HepG2 (cell line): ENCODE measurements around the gene ZBTB7A. TPM values are rescaled to one million over a fixed set of nuclear protein-coding genes. Genes with fewer than 3 reads are reported as not detected.

ENCODE experiments used
- BHLHE40 ChIP-seq: IDR thresholded peaks from 2 replicates; pipeline ENCODE4 v1.6.1; 2011; ENCODE audit warnings: low read length, improper control_type of control experiment
- DR1 ChIP-seq: sonication (generic); formaldehyde crosslinking; IDR thresholded peaks from 2 replicates; pipeline ENCODE4 v1.8.0; 2021; ENCODE audit warnings: mild to moderate bottlenecking, missing genetic modification reagents, inconsistent platforms
- ERF ChIP-seq: IDR thresholded peaks from 2 replicates; pipeline ENCODE4 v1.6.1; 2018; ENCODE audit warnings: missing biosample characterization, missing genetic modification reagents
- FOSL2 ChIP-seq: sonication (generic); formaldehyde crosslinking; IDR thresholded peaks from 2 replicates; pipeline ENCODE4 v1.4.0; 2020; ENCODE audit warnings: missing genetic modification reagents
- ISL2 ChIP-seq: sonication (generic); formaldehyde crosslinking; IDR thresholded peaks from 2 replicates; pipeline ENCODE4 v1.5.0; 2020; ENCODE audit warnings: missing genetic modification reagents
- ISX ChIP-seq: sonication (generic); formaldehyde crosslinking; conservative IDR thresholded peaks from 2 replicates; pipeline ENCODE4 v1.5.0; 2020; ENCODE audit warnings: missing genetic modification reagents
- MAZ ChIP-seq, 2 experiments: sonication (generic) in 1 of 2; formaldehyde crosslinking in 1 of 2; IDR thresholded peaks; 2 replicates each; pipeline versions ENCODE4 v1.5.0 to v1.6.1; 2012 to 2020; ENCODE audit warnings: low read depth in 2 of 2, mild to moderate bottlenecking in 2 of 2, borderline replicate concordance in 1 of 2, improper control_type of control experiment in 1 of 2, low read length in 1 of 2, missing genetic modification reagents in 1 of 2, moderate library complexity in 1 of 2
- MED1 ChIP-seq: sonication (generic); formaldehyde crosslinking; IDR thresholded peaks from 2 replicates; pipeline ENCODE4 v1.4.0; 2020; ENCODE audit warnings: missing genetic modification reagents
- NFYB ChIP-seq: sonication (generic); formaldehyde crosslinking; IDR thresholded peaks from 2 replicates; pipeline ENCODE4 v1.4.0; 2020; ENCODE audit warnings: missing genetic modification reagents
- POLR2AphosphoS5 ChIP-seq: IDR thresholded peaks from 2 replicates; pipeline ENCODE4 v1.6.1; 2012; ENCODE audit warnings: low read depth, low read length
- RBFOX2 ChIP-seq: fragments of 200-400 bp; formaldehyde crosslinking; IDR thresholded peaks from 2 replicates; pipeline ENCODE4 v1.6.1; 2017; ENCODE audit warnings: low read depth, mild to moderate bottlenecking, low read length
- RCOR2 ChIP-seq: IDR thresholded peaks from 2 replicates; pipeline ENCODE4 v1.6.1; 2016; ENCODE audit warnings: missing biosample characterization, missing genetic modification reagents
- REPIN1 ChIP-seq: sonication (generic); formaldehyde crosslinking; IDR thresholded peaks from 2 replicates; pipeline ENCODE4 v1.8.0; 2022; ENCODE audit warnings: missing genetic modification reagents, low read depth, mild to moderate bottlenecking, borderline replicate concordance
- SOX13 ChIP-seq, 3 experiments: fragments of 450-650 bp in 1 of 3; sonication (generic) in 1 of 3; formaldehyde crosslinking in 1 of 3; IDR thresholded peaks in 2 of 3; conservative IDR thresholded peaks in 1 of 3; 2 replicates each; pipeline versions ENCODE4 v1.5.0 to v1.6.1; 2016 to 2020; ENCODE audit warnings: antibody characterized with exemption in 1 of 3, mild to moderate bottlenecking in 1 of 3, missing compliant biosample characterization in 1 of 3, missing genetic modification reagents in 1 of 3, moderate library complexity in 1 of 3
- TAF1 ChIP-seq: sonication (generic); formaldehyde crosslinking; IDR thresholded peaks from 2 replicates; pipeline ENCODE4 v1.4.0; 2020; ENCODE audit warnings: missing genetic modification reagents
- YY1 ChIP-seq: IDR thresholded peaks from 2 replicates; pipeline ENCODE4 v1.6.1; 2011; ENCODE audit warnings: low read length, low read depth, moderate library complexity, mild to moderate bottlenecking; ENCODE audit not compliant: insufficient read depth, insufficient replicate concordance
- ZBTB14 ChIP-seq: sonication (generic); formaldehyde crosslinking; IDR thresholded peaks from 2 replicates; pipeline ENCODE4 v1.4.0; 2020; ENCODE audit warnings: missing genetic modification reagents
- ZBTB7B ChIP-seq: sonication (generic); formaldehyde crosslinking; IDR thresholded peaks from 2 replicates; pipeline ENCODE4 v1.4.0; 2020; ENCODE audit warnings: missing genetic modification reagents
- ZKSCAN8 ChIP-seq: IDR thresholded peaks from 2 replicates; pipeline ENCODE4 v1.6.1; 2016; ENCODE audit warnings: borderline replicate concordance, missing genetic modification reagents, missing compliant biosample characterization
- ZNF142 ChIP-seq: sonication (generic); formaldehyde crosslinking; IDR thresholded peaks from 2 replicates; pipeline ENCODE4 v1.4.0; 2020; ENCODE audit warnings: missing genetic modification reagents
- ZNF282 ChIP-seq: fragments of 450-650 bp; IDR thresholded peaks from 2 replicates; pipeline ENCODE4 v1.6.1; 2018; ENCODE audit not compliant: partially characterized antibody
- ZNF879 ChIP-seq: sonication (generic); formaldehyde crosslinking; IDR thresholded peaks from 2 replicates; pipeline ENCODE4 v1.8.1; 2023; ENCODE audit warnings: missing genetic modification reagents
- polyA plus RNA-seq, 8 experiments: library from polyadenylated mRNA; depleted of rRNA in 3 of 8; stranded (reverse) in 7 of 8; unstranded in 1 of 8; fragments of >200 nt; fragmentation: Illumina TruSeq in 4 of 8; extraction: Trizol in 4 of 8; gene quantifications; 2 replicates each; pipeline versions ENCODE4 v1.2.1 to v1.2.3, GENCODE V29; 2011 to 2016; ENCODE audit warnings: low read depth in 4 of 8, missing spikeins in 1 of 8, mixed read lengths in 1 of 8; ENCODE audit not compliant: insufficient read depth in 1 of 8
- total RNA-seq, 5 experiments: library from RNA; depleted of rRNA; stranded (reverse); fragments of >200 nt; fragmentation: Illumina TruSeq; extraction: Trizol; gene quantifications; 2 replicates each; pipeline ENCODE4 v1.2.3, GENCODE V29; 2016; ENCODE audit warnings: low read depth in 1 of 5

The ZBTB7A gene
- total and polyA plus RNA-seq, 2 of the 13 experiments (the other 11 are each of a cell fraction or from before 2014, with no cell fraction given): 3.6 to 4.0 TPM

GRCh38 chr19:4061178-4061682 lies 5.5 kb downstream of the ZBTB7A start (continued):
- no peak for TF ChIP-seq ZNF879
- no peak for TF ChIP-seq SOX13 (IDR thresholded peaks at IDR 0.05)
- TF ChIP-seq SOX13 (CRISPR knock-in tag; conservative IDR thresholded peaks at IDR 0.05 in 1 of 2, IDR thresholded peaks at IDR 0.05 in 1 of 2): peak in 1 of 2 experiments; percentile 35; a peak in 1 of 4 replicates
- peak; percentile 49; the same call in 1 of the 2 replicates for TF ChIP-seq TAF1 (CRISPR knock-in tag)
- peak; percentile 28; the same call in 1 of the 2 replicates for TF ChIP-seq ISL2 (CRISPR knock-in tag)
- 0 out of 2 replicates have a peak, but pooled peaks have one; percentile 27 for TF ChIP-seq POLR2AphosphoS5
- TF ChIP-seq YY1: peak; percentile 77
- peak; percentile 48; the same call in 1 of the 2 replicates for TF ChIP-seq FOSL2 (CRISPR knock-in tag)
- no peak for TF ChIP-seq ZNF282
- peak; percentile 42; the same call in 1 of the 2 replicates for TF ChIP-seq DR1
- TF ChIP-seq ZKSCAN8 (CRISPR knock-in tag): 0 out of 2 replicates have a peak, but pooled peaks have one; percentile 57
- TF ChIP-seq ZBTB14 (CRISPR knock-in tag): no peak
- TF ChIP-seq REPIN1 (CRISPR knock-in tag): no peak
- peak; percentile 65; the same call in 1 of the 2 replicates for TF ChIP-seq ZBTB7B
- TF ChIP-seq RCOR2 (CRISPR knock-in tag): peak; percentile 5; the same call in 1 of the 2 replicates
- TF ChIP-seq ISX (CRISPR knock-in tag): no peak
- TF ChIP-seq BHLHE40: 0 out of 2 replicates have a peak, but pooled peaks have one; percentile 9
- TF ChIP-seq ERF (CRISPR knock-in tag): peak; percentile 65; the same call in 1 of the 2 replicates
- peak; percentile 38; the same call in 1 of the 2 replicates for TF ChIP-seq MED1 (CRISPR knock-in tag)
- TF ChIP-seq MAZ (IDR thresholded peaks at IDR 0.05; ENCODE audit: borderline replicate concordance, low read depth, low read length): no peak
- peak; percentile 24; the same call in 1 of the 2 replicates for TF ChIP-seq MAZ (CRISPR knock-in tag; IDR thresholded peaks at IDR 0.05; ENCODE audit: low read depth)
- no peak for TF ChIP-seq ZNF142 (CRISPR knock-in tag)
- TF ChIP-seq NFYB: 0 out of 2 replicates have a peak, but pooled peaks have one; percentile 12
- TF ChIP-seq RBFOX2: peak; percentile 85
